NCI-H524 treated with DMSO at 0.1 percent for 48 hours (cell line): Measurements from ENCODE around the gene CARD9.

ENCODE experiments used
- DNase-seq: peaks from one replicate; lab custom pipeline; 2025; lab: John Stamatoyannopoulos, UW

CARD9 gene

DNA sequence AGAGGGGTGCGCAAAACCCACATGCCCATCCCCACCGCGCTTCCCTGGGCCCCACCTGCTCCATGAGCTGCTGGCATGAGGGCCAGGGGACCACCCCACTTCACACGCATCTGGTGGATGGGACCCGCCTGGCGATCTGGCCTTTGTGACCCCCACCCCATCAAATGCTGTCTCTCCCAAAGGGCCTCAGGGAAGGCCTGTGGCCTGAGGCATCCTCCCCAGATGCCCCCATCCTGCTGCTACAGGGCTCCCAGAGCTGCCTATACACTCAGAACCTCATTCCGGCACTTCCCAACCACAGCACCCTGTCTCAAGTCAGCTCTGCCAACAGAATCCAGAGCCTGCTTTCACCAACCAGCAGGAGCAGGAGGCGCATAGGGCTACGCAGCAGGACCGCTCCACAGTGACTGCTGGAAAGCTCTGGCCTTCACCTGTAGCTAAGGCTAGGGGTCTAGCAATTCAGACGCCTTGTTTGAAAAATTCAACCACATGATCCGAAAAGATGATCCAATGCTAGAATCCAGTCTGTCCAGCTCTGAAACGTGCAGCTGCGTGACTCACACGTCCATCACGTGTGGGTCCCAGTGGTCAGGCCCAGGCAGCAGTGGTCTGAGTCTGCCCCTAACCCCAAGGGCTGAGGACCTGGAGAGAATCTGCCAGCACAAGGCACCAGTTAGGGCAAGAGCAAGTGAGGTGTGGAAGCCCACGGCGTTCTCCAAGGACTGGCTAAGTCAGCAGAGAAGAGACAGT lies 27.9 kb upstream of the CARD9 start:
- no peak for DNase-seq

DNA sequence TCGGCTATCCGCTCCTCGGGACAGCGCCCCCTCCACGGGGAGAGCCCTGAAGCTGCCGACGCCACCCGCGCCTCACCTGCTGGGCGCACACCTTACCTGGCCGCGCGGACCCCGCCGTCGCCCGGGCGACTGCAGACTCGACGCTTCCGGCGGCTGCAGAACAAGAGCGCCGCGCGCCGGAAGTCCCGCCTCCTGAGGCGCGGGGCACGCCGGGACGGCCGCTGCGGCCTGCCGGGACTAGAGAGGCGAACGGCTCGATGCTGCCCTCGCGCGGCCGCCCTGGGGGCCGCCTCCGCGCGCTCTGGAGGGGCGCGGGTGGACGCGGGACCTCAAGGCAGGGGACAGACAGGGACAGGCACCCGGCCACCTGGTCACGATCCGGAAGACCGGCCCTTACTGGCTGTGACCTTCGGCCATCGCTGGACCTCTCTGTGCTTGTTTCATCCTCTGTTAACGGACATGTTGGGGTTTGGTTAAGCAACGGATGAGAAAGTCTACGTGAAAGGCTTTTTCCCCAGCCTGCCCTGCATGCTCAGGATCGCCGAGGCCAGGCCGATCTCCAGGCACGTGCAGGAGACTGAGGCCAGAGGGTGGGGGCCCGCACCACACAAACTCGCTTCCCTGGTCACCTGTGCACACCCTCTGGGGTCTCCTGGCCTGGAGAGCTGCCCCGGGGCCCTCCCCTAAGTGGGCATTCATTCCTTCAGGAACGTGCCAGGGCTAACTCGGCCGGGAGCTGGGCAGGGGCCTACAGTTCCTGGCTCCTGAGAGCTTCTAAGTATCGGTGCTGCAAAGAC lies 26.8 kb upstream of the CARD9 start, which contains the start of gene SNAPC4:
Gene SNAPC4 (minus strand): TSS at position 133 of the 797 bp plus-strand sequence. CDS start 1,742 bp downstream, outside the sequence.
- DNase-seq: no peak

DNA sequence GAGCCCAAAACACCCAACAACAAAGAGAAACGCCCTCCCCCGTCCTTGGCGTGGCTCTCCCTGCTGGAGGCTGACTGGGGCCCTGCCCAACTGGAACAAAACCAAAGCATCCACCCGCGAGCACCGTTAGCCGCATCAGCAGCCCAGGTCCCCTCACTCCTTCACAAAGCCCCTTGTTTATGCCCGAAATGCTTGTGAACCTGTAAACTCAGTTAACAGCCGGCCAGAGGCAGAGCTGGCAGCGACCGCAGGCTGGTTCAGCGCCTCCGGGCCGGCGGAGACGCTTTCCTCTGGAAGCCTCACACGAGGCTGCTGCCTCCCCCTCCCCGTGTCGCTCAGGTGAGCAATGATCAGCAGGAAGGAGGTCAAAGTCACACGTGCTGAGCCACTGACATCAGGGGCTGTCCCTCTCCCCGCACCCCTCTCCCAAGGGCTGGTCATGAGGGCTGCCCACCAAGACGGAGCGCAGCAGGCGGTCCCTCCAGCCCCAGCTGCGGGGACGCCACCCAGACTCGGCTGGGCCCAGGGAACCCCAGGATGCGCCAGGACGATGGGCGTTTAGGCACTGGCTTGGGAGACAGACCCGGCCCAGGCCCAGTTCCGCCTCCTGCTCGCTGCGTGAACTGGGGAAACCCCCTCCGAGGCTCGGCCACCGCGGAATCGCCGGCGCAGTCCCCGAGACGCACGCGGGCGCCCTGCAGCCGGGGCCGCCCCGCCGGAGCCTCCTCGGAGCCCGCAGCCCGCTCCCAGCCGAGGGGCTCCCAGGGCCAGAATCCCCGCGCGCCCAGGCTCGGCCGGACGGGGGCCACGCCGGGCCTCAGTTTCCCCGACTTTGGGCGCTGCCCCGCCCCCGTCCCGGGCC lies 25.9 kb upstream of the CARD9 start:
- no peak for DNase-seq

GRCh38 chr9:136398286-136398685 lies 24.8 kb upstream of the CARD9 start:
- no peak for DNase-seq

- no peak for DNase-seq
Observed at GRCh38 chr9:136397643-136398042, 24.2 kb upstream of the CARD9 start.

DNA sequence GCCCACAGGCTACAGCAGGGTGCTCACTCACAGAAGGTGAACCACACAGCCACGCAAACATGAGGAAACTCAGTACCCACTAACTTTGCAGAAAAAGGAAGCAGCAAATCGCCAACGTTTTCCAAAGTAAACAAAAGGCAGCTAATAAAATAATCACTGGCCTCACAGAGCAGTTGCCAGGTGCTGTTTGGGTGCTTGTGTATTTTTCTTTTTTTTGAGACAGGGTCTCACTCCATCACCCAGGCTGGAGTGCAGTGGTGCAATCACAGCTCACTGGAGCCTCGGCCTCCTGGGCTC lies 22.7 kb upstream of the CARD9 start:
- DNase-seq: no peak

DNA sequence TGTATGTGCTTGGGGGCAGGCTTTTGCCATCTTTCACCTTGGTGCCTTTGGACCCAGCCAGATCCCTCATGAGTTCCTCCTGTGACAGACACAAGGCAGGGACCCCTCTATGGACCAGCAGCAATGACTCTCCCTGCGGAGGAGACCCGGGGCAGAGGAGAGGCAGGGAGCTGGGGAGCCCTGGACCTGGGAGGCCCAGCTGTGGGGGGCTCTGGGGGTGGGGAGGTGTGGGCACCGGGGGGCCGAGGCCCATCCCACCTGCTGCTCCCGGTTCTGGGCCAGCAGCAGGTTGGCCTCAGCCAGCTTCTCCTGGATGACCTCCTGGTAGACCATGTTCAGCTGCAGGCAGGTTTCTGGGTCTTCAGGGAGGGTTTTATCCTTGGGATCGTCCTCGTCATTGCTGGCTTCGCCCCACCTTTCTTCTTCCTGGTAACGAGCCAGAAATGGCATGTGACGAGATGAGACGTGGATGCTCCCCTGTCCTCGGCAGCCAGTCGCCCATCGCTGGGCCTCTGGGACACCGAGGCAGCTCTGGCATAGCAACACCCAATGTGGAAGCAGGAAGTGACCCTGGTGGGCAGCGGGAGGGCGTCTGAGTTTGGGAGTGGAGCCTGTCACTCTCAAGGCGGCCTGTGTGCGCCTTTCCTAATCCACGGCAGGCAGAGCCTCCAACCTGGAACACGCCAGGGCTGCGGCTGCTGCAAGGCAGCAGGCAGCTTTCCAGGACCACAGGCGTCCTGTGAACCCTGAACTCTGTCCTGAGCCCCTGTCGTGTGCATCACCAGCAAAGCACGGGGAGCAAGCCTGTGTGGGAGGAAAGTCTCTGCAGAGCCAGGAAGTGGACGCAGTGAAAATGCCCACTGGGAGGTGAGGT lies 22.1 kb upstream of the CARD9 start:
- DNase-seq: no peak

DNA sequence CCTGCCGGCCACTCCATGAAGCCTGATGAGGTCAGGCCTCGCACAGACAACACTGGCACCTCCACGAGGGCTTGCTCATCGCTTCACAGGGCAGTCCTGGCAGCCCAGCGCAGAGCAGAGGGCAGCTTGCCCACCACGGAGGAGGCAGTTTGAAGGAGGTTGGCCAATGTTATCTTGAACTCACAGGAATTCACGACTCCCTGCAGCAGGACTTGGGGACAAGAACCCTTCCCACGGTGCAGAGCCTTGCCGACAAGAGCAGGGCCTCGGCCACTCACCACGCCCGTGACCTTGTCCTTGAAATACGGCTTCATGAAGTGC lies 21.5 kb upstream of the CARD9 start:
- DNase-seq: no peak

DNA sequence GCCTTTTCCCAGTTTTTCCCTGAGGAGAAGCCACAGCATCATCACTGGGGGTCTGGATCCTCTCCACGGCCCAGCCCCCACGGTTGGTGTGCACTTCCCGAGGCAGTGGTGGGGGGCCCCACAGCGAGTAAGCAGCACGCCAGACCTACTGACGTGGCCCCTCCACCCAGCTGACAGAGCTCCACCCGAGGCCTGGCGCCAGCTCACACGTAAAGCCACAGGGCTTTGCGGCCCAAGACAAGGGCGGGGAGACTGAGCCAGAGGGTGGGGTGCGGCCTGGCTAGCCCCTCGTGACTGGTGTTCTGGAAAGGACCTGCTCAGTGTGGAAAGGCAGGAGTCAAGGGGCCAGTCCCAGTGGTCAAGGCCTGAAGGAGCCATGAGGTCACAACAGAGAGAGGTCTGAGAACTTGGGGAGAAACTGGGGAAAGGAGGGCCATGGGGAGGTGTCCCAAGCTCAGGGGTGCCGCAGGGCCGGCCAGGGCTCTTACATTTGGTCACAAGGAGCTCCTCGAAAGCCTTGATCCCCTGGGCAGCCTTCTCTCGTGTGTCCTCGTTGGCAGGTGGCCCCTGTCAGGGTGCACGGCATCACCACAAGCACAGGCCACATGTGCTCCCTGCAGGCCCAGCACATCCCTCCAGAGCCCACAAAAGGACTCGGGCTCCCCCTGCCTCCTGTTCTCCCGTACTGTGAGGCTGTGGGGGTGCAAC lies 21.0 kb upstream of the CARD9 start:
- no peak for DNase-seq

- no peak for DNase-seq
Observed at GRCh38 chr9:136393531-136393930, 20.1 kb upstream of the CARD9 start.

GRCh38 chr9:136392538-136393449 lies 19.3 kb upstream of the CARD9 start:
- no peak for DNase-seq

DNA sequence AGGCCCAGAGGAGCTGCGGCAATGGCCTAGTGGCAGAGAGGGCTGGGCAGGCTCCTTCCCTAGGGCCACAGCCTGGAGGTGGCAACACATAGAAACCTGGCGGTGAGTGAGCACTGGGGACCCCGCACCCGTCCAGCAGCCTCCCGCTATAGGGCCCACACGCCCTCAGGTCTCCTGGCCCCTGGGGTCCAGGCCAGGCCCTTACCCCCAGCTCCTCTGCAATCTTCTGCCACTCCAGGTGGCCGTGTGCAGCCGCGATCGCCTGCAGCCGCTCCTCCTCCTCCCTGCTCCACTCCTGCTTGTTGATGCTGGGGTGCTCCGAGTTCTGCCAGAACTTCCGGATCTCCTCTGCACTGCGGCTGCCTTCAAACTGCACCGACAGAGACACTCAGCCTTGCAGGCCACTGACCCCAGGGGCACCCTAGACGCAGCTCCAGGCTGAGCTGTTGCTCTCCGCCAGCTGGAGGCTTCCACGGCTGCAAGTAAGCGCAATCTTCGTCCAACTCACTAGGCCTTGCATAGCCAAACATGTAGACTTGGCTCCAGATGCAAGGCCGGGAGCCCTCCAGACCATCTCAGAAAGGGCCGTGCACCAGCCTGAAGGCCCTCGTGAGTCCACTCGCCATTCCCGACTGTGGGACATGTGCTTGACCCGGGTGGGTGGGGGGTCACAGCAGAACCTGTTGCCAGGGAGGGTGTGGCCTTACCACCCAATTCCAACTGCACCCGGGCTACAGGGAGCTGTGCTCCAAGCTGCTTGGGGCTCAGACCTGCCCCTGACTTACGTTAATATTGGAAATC lies 18.5 kb upstream of the CARD9 start:
- no peak for DNase-seq

- no peak for DNase-seq
Observed at GRCh38 chr9:136389396-136389795, 15.9 kb upstream of the CARD9 start.

DNA sequence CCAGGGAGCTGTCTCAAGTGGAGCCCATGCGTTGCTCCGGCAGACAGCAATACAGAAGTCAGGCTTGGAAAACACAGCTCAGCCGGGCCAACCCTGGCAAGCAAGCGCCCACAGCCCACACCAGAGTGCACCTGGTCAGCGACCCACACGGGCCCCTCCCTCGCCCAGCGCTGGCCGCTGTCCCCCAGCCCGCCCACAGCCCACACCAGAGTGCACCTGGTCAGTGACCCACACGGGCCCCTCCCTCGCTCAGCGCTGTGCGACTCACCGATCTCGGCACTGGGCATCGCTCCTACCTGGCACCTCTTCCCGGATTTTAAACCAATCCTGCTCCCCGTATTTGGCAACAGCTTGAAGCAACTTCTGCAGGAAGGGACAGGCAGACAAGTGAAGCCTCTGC lies 13.7 kb upstream of the CARD9 start:
- DNase-seq: no peak

GRCh38 chr9:136386018-136386417 lies 12.5 kb upstream of the CARD9 start:
- DNase-seq: no peak

DNA sequence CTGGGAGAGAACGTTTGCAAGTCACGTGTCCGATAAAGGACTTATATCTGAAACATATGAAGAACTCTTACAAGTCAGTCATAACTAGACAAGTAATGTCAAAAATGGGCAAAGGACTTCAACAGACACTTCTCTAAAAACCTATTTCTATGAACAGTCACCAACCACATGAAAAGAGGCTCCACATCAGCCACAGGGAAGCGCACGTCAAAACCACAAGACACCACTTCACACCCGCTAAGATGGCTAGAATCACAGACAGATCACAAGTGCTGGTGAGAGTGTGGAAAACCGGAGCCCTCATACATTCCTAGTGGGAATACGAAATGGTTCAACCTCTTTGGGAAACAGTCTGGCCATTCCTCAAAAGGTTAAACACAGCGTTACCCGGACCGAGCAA lies 11.5 kb upstream of the CARD9 start:
- DNase-seq: no peak

GRCh38 chr9:136383436-136383835 lies 10.0 kb upstream of the CARD9 start:
- no peak for DNase-seq

- DNase-seq: no peak
Observed at GRCh38 chr9:136381966-136382513, 8.6 kb upstream of the CARD9 start.

- no peak for DNase-seq
Observed at GRCh38 chr9:136381311-136381710, 7.8 kb upstream of the CARD9 start.
